ENCODE measurements around the gene ALDH4A1.

The ALDH4A1 gene

DNA sequence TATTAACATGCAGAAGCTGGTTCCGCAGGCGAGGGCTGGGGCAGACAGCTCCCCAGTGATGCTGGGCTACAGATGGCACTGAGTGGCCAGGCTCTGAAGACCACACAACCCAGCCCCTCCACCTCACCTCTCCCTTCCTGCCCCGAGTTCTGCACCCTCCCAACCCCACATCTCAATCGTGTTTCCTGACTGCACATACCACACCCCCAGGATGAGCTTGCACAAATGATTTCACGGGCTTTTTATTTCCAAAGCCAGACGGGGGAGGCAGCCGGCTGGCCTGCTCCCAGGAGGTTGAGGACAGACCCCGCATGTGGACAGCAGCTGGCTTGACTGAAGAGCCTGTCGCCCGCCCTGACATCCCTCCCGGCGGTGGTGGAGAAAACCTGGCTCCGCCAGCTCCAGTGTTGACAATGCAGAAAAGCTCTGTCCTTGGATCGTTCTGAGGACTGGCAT, 21.4 kb upstream of the ALDH4A1 start:
- in situ Hi-C loops (cut with MboI; ENCODE audit: low sequenced_read_pairs): no loop called here

DNA sequence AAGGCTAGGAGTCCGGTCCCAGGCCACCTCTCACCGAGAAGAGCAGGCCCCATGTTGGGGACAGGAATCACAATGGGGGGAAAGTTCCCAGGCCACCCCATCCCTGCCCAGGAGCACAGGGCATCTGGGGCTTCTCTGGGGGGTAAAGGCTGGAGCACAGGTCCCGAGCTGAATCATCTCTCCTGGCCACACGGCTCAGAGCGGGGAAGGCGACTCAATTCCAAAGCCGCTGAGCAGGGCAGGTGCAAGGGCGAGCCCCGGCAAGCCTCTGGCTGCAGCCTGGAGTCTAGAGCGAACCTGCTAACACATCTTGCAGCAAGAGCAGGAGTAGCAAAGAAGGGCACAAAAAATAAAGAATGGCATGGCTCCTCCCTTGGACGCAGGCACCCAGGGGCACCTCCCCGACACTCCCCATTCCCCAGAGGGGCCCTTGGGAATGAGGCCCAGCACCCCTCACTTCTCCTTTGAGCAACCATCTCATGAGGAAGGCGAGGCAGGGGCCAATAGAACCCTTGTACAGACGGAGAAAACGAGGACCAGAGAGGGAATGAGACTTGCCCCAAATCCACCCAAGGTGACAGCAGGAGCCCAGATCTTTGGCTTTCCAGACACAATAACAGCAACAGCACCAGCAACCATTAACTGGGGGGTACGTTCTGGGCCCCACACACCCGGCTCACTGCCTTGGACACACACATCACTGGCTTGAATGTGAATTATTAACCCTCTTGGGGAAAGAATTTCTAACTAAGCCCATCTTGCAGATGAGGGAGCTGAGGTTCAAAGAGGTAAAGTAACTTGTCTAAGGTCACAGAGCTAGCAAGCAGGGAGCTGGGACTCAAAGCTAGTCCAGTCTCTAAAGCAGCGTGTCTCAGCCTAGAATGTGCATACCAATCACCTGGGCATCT, 20.7 kb upstream of the ALDH4A1 start:
- in situ Hi-C loops (cut with MboI; ENCODE audit: low sequenced_read_pairs): no loop called here

DNA sequence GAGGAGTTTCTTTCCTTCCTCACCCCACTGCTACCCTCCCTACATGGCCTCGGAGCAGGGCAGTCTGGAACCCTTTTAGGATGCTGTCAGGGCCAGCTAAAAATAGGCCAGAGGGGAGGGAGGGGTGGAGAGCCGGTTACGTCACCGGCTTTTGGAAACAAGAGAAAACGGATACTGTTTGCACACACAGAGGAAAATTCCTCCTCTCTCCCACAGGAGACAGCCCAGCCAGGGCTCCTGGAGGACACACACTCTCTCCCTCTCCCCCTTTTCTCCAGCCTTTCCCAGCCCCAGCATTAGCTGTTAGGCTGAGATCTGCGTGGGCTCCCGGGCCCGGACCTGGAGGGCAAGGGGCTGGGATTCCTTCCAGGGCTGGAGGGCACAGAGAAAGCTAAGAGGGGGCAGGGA, 20.0 kb upstream of the ALDH4A1 start:
- in situ Hi-C loops (cut with MboI; ENCODE audit: low sequenced_read_pairs): no loop called here

DNA sequence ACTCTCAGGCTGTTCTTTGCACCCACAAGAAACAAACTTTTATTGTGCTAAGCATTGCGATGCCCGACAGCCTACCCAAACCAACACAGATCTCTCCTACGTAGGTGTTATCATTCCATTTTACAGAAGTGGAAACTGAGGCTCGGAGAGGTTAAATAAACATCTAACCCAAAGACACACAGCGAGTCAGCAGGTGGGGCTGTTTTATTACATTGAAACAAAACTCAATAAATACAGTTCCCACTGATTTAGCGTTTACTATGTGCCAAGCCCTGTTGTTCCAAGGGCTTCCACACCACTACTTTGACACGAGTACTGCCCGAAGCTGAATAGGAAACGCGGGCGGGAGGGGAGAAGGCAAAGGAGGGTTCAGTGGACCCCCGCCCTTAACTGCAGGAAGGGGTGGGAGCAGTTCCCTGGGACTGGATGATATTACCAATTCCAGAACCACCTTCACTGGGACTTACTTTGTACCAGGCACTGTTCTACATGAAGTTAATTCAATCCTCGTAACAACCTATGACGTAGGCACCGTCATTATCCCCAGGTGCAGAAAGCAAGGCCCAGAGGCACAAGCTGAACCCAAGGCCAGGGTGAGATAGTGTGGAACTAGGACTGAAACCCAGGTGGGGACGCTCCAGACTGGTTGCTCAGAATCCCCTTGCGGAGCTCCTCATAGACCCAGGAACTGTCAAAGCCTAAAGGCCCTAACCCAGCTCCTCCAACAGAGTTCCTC, 19.3 kb upstream of the ALDH4A1 start:
- in situ Hi-C loops (cut with MboI; ENCODE audit: low sequenced_read_pairs): no loop called here

DNA sequence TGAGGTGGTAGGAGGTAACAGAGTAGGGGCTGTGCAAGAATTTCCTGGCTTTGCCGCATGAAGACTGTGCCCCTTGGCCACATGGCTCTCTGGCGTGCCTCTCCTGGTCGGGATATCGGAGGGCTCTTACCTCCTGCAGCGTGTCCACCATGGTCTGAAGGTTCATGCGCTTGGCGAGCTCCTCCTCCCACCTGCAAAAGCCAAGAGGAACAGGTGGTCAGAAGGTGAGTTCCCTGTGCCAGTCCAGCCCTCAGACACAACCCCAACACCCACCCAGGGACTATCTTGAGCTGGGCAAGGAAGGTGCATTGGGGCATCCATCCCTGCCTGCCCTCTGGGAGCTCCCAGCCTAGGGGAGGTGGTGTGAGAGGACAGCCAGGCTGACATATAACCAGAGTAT, 18.6 kb upstream of the ALDH4A1 start:
- in situ Hi-C loops (cut with MboI; ENCODE audit: low sequenced_read_pairs): no loop called here

DNA sequence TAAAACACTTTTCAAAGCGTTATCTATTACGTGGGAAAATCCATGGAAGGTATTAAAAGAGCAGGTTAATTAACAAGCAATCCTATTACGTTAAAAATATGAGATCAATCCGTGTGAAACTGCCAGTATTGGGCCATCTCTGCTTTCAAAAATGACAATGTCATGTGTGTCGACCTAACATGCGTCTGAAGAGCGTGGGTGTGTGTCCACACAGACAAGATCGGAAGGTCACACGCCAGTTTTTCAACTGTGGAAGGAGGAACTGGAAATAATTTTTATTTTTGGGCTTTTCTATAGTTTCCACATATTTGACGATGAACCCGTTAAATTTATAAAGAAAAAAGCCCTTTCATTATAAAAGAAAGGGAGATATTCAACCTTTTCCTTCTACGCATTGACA, 17.6 kb upstream of the ALDH4A1 start:
- in situ Hi-C loops (cut with MboI; ENCODE audit: low sequenced_read_pairs): no loop called here

DNA sequence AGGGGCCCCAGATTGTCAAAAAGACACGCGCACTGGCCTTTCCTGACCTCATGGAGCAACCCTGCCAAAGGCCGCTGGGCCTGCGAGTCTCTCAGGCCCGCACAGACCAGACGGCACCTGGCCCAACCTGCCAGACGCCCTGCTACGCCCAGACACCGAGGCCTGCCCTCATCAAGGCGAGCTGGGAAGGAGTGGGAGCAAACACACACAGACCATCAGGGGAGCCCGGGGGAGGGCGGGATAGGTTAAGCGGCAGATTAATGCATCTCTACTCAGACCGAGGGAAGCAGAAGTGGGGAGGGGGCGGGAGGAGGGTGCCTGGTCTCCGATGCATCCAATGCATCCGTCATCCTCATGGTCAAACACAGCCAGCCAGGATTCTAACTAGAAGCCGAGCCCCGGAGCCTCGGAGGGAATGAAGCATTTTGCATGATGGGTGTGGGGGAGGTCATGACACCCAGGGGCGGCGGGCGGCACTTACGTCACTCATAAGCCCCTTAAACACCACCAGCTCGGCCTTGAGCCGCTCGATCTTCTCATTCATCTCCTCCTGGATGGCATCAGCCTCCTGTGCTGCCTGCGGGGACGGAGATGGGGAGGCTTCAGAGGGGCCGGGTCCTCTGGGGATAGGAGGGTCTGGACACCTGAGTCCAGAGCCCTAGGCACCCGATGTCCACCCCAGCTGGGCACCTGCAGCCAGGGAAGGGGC, 17.0 kb upstream of the ALDH4A1 start:
- in situ Hi-C loops (cut with MboI; ENCODE audit: low sequenced_read_pairs): no loop called here

DNA sequence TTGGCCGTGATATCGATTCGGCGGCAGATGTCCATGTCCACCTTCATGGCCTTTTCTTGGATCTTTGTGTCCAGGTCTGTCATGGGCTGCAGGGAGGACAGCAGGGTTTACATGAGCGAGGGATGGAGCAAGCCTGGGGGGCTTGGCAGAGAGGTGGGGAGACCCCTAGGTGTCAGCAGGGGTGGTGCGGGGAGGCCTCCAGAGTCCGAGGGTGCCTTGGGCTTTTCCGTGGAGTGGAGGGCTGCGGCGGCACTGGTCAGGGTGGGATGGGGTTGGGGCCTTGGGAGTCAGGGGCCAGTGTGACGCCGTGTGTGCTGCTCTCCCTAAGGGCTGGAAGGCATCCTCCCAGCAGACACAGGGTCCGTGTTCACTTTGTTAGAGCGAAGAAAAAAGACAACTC, 16.1 kb upstream of the ALDH4A1 start:
- in situ Hi-C loops (cut with MboI; ENCODE audit: low sequenced_read_pairs): no loop called here

DNA sequence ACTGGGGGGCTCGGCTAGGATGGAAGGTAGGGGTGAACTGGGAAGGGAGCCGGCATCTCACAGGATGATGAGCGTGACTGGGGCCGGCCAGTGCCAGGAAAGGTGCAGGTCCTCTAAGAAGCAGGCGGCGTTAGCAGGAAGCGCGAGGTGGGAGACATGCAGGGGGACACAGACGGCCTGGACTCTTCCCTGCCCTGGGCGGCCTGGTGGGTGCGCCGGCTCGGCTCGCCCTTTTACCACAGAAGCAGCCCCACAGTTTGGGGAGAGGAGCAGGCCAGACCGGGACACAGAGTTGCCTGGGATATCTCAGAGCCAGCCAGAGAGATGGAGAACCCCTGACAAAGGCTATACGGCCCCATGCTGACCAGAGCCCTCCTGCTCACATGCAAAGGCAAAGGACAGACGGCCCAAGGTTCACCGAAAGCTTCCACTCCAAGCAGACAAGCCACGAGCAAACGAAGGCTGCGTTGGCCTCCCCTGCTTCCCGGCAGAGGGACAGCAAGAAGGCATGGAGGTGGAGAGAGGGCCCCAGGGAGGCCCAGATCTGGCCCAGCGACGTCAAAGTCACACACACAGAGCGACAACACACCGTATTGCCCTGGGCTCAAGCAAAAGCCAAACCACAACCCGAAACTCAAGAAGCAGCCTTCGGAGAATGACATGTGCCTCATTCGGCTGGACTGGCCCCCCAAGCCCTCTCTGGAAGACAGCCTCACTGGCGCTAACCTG, 14.9 kb upstream of the ALDH4A1 start:
- in situ Hi-C loops (cut with MboI; ENCODE audit: low sequenced_read_pairs): no loop called here

DNA sequence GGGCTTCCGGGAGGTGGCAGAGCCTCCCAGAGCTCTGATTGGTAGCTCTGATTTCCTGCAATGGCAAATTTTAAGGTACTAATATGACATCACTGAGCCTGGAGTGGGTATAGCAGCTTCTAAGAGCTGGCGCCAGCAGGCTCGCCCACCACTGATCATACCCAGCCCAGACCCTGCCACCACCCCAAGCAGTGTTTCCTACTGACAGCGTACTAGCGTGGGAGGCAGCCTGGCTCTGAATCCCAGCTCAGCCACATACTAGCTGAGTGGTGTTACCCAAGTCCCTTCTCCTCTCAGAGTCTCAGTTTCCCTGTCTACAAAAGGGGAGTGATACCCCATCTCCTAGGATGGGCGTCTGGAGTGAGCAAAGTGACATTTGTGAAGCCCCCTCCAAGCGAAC, 13.0 kb upstream of the ALDH4A1 start:
- in situ Hi-C loops (cut with MboI; ENCODE audit: low sequenced_read_pairs): no loop called here

DNA sequence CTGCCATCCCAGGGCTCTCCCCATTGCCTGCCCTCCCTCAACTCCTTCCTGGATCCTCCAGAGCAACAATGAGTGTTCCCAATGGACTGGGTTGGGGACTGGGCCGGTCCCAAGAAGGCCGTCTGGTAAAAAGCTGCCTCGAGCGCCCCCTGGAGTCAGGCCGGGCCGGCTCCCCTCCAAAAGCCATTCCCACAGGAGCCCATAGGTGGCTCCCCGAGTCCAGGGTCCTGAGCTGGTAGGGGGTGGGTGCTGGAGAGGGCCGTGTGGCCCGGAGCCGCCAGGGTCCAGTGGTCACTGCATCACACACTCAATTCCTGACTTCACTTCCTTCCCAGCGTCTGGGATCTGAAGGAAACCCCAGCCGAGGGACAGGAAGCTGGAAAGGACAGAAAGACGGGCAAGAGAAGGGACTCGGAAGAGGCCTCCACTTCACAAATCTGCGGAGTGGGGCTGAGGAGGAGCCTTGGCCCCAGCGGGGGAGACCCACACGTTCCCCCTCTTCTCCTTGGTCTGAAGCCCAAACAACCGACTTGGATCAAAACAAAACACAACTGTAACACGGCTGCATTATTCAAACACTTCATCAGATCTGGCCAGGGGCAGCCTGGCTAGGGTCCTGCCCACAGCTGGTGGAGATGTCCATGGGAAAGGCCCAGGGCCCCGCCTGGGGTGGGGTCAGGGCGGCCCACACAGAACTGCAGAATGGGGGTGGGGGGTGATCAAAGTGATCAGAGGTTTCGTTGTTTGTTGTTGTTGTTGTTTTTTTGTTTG, 10.9 kb upstream of the ALDH4A1 start:
- in situ Hi-C loops (cut with MboI; ENCODE audit: low sequenced_read_pairs): no loop called here

DNA sequence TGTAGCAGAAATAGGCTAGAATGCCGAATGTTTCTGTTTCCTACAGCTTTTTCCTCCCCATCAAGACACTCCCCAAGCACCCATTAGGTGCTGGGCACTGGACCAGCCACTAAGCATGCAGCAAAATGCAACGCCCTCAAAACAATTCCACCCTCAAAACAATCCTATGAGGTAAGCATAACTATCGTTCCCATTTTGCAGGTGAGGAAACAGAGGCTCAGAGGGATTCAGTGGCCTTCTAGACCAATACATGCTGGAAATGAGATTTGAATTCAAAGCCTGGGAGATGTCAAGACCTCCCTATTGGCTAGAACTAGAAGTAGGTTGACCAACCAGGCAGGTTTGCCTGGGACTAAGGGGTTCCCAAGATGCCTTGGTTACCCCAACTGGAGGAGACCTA, 10.2 kb upstream of the ALDH4A1 start:
- in situ Hi-C loops (cut with MboI; ENCODE audit: low sequenced_read_pairs): no loop called here

DNA sequence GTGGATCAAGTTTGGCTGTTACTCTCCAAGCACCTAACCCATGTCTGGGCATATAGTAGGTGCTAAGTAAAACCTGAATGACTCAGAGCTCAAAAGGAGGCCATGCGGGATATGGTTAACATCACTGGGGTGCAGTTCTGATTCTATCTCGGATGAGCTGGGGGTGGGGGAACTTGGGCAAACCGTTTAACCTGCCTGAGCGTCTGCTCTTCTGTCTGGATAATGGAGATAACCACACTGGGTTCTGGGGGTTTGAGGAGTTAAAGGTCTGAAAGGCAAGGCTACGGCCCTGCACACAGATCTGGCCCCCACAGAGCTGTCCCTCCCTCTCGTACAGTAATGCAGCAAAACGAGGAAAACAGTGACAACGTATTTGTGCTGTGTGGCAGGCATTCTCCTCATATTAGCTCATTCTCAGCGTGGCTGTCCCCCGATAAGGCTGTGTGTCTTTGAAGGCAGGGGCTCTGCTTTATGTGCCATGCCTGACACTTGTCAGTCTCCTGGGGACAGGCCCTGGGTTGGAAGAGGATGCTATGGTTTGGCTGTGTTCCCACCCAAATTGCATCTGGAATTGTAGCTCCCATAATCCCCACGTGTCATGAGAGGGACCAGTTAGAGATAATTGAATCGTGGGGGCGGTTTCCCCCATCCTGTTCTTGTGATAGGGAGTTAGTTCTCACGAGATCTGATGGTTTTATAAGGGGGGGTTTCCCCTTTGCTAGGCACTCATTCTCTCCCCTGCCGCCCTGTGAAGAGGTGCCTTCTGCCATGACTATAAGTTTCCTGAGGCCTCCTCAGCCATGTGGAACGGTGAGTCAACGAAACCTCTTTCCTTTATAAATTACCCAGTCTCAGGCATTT, 6.8 kb upstream of the ALDH4A1 start:
- in situ Hi-C loops (cut with MboI; ENCODE audit: low sequenced_read_pairs): loop anchor here (10.0 kb wide), 1 partner anchor 176 kb away; no protein-coding TSS in a partner anchor

DNA sequence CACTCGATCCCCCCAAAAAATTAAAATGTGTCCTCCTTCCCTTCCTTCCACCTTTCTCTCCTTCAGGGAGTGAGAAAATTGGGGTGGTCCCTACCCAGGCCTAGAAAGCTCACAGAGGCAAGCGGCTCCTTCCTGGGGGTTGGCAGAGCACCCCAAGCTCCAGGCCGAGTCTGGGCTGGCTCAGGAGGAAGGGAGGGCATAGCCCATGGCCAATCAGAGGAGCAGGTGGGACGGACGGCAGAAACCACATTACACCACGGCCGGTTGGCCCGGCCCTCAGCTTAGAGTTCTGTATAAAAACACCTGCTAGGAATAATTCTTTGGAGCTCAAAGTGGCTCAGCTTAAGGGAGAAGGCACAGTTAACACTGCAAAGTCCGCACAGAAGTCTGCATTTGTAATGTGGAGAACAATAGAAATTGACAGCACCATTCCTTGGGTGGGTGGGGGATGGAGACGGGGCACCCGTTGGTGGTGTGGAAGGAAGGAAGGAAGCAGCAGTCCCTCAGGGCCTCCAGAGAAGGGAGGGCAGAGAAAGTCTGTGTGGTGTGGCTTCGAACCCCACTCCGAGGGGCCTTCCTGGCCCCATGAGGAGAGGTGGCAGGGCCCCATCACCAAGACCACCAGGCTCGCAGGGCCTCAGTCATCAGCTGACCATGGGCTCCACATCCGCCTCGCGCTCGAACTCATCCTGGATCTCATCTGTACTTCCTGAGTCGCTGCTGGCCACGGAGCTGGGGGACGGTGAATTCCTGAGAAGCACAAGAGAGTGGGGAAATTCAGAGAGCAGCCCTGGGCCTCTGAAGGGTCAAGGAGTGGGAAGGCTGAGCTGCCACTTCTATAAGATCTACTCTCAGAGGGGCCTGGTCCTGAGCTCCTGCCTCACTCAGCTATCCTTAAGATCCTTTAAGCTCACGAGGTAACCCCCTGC, 5.8 kb upstream of the ALDH4A1 start:
- in situ Hi-C loops (cut with MboI; ENCODE audit: low sequenced_read_pairs): loop anchor here (10.0 kb wide), 1 partner anchor 177 kb away; no protein-coding TSS in a partner anchor

DNA sequence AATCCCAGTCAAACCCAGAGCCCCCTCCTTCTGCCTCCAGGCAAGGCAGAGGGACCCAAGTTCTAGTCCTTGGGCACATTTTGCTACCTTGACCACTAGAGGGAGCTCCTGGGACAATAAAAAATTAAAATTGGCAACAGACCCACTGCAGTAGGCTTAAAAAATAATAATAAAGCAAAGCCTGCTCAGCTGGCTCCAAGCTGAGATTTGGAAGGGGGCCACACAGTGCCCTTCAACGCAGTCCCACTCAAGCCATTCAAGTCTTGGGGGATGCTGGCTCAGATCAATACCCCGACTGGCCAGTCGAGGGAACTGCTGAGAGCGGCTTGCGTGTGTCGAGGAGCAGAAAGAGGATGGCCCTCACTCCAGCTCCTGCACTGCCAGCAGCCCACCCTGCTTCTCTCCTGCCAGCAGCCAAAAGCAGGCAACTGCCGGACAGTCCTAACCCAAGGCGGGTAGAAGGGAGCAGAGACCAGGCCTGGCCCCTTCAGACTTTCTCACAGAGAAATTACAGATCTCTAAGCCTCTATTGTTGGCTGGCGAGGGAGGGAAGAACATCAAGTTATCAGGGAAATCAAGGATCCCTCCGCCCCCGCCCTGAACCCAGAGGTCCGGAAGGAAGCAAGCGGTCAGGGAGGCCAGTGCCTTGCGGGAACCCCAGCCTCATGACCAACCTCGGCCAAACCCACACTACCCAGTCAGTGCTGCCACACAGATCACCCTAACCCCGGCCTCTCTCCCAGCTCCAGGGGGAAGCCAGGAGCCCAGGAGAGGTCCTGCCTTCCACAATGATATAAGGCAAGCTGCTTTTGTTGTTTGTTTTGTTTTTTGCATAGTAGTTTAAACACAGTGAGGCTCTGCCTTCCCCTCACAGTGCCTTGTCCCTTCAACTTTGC, 4.9 kb upstream of the ALDH4A1 start:
- in situ Hi-C loops (cut with MboI; ENCODE audit: low sequenced_read_pairs): loop anchor here (10.0 kb wide), 1 partner anchor 178 kb away; no protein-coding TSS in a partner anchor

DNA sequence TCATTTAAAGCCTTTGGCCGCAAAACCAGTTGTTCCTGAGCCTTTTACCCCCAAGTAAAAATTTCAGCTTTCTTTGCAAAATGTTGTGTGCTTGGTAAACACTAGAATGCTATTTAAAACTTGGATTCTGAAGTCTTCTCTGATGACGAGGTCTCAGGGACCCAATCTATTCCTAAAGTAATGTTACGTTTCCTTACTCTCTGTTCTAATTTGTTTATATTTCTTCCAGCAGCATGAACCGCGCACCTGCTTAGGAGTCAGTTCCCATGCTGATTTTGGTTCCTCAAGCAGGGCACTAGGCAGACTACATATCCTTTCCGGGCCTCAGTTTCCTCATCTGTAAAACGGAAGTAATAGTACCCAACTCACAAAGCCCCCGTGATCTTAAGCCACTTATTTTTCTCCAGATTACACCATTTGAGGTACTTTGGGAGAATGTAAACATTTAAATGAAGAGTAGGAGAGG, 969 bp upstream of the ALDH4A1 start:
- in situ Hi-C loops (cut with MboI; ENCODE audit: low sequenced_read_pairs): loop anchor here (10.0 kb wide), 1 partner anchor 181 kb away; no protein-coding TSS in a partner anchor
